ENCODE results near the gene COL15A1. TPM values are rescaled to one million over a fixed set of nuclear protein-coding genes. Genes with fewer than 3 reads are reported as not detected.

COL15A1 gene
- total RNA-seq, 1 experiment from 2014 or later: not detected

- Histone ChIP-seq H3K14ac (ENCODE audit: insufficient read depth, low read length) (no peak overlapping the region), H3K9ac (ENCODE audit: extremely low read depth, insufficient read length, low read length) (no peak overlapping the region), H3K79me2 (ENCODE audit: insufficient read depth, low read length) (no peaks in the 10 kb centered on the region; the same call in 1 of the 2 replicates), H2BK5ac (ENCODE audit: insufficient read length, low read length) (no peak overlapping the region), H3K79me1 (ENCODE audit: insufficient read depth, low read depth, low read length, poor library complexity, severe bottlenecking) (no peaks in the 10 kb centered on the region), H2AK5ac (ENCODE audit: insufficient read length, low read length) (no peak overlapping the region), H3K9me3 (ENCODE audit: control insufficient read depth, low read depth, low read length) (no peaks in the 10 kb centered on the region), H2AFZ (ENCODE audit: low read length) (no peak overlapping the region), H3K23me2 (ENCODE audit: insufficient read length, low read depth, low read length, poor library complexity, severe bottlenecking) (no peaks in the 10 kb centered on the region), H4K20me1 (ENCODE audit: control insufficient read depth, insufficient read depth, insufficient read length) (no peaks in the 10 kb centered on the region), H3K56ac (ENCODE audit: insufficient read length, low read depth, low read length) (no peak overlapping the region), H4K8ac (replicated peaks; ENCODE audit: insufficient read length, low read depth, low read length) (no peak overlapping the region), H3K4me1 (ENCODE audit: insufficient read depth, low read length) (peaks cover 2% of the 10 kb centered on the region; the same call in 1 of the 2 replicates), H3K18ac (ENCODE audit: insufficient read length, low read depth, low read length) (no peak overlapping the region), H3K4ac (ENCODE audit: low read depth, low read length) (no peak overlapping the region), H3K27me3 (ENCODE audit: insufficient read depth, low read length) (no peaks in the 10 kb centered on the region; the same call in 1 of the 2 replicates), H2BK15ac (ENCODE audit: low read depth, low read length) (no peak overlapping the region), H4K5ac (ENCODE audit: insufficient read length, low read depth, low read length) (no peak overlapping the region), H2BK20ac (ENCODE audit: low read depth, low read length, poor library complexity, severe bottlenecking) (no peak overlapping the region), H4K91ac (ENCODE audit: insufficient read length, low read depth, low read length) (no peak overlapping the region), H3K23ac (ENCODE audit: insufficient read length, low read depth, low read length) (no peak overlapping the region), H3K27ac (ENCODE audit: insufficient read length, low read depth, low read length) (no peak overlapping the region), H3T11ph (ENCODE audit: low read length) (no peak overlapping the region), H3K4me2 (ENCODE audit: insufficient read depth, insufficient read length, low read length) (no peak overlapping the region), H2BK12ac (ENCODE audit: insufficient read length, low read depth, low read length) (no peak overlapping the region), H2BK120ac (ENCODE audit: low read depth, low read length, poor library complexity, severe bottlenecking) (no peak overlapping the region)
- Mint-ChIP-seq H3K27me3 (ENCODE audit: low read depth) (peaks cover 2% of the 10 kb centered on the region), H3K27ac (no peak overlapping the region), H3K9me3 (peaks cover 11 to 13% of the 10 kb centered on the region in 2 experiments; a peak in 4 of 5 replicates), H3K36me3 (ENCODE audit: insufficient read depth in 1 of 3, low read depth in 3 of 3) (peaks cover 4 to 9% (median 4%) of the 10 kb centered on the region in 3 experiments; a peak in 5 of 7 replicates), H3K4me1 (peaks cover 12 to 13% of the 10 kb centered on the region in 2 experiments), H3K4me3 (no peak overlapping the region)
- WGBS (ENCODE audit: extremely low coverage, insufficient read length, low lambda C conversion rate): no CpG with 5 or more reads among the region's 6 CpGs
- no peak for TF ChIP-seq CTCF (conservative IDR thresholded peaks at IDR 0.05)
- DNase-seq: no peak
Observed at GRCh38 chr9:98957826-98958225, 14.1 kb downstream of the COL15A1 start.
